Stimulated activated naive CD8-positive, alpha-beta T cell treated with anti-CD3 and anti-CD28 coated beads, Interleukin-15, amount 100 ng/mL, for 72 hours (primary cell): ENCODE results near the gene SPAG4.

ENCODE experiments used
- ATAC-seq: fragments of 150-1000 bp; cut with Tn5 transposase; 2 replicates; pipeline ENCODE4 v1.10.0; 2021; ENCODE audit warnings: mild to moderate bottlenecking, moderate library complexity
- DNase-seq, 2 donors: peaks; one replicate each; pipeline ENCODE4 v3.0.0; 2021 to 2022
- H3K27ac Mint-ChIP-seq, 2 donors: one replicate each; pipeline ENCODE4 v1.8.0; 2022; ENCODE audit warnings: mild to moderate bottlenecking in 2 of 2, mixed read lengths in 2 of 2, moderate library complexity in 2 of 2
- H3K27me3 Mint-ChIP-seq: one replicate; pipeline ENCODE4 v1.8.0; 2022; ENCODE audit warnings: mixed read lengths
- H3K4me1 Mint-ChIP-seq: one replicate; pipeline ENCODE4 v1.8.0; 2022; ENCODE audit warnings: mild to moderate bottlenecking, mixed read lengths
- H3K4me3 Mint-ChIP-seq, 2 donors: one replicate each; pipeline ENCODE4 v1.8.0; 2022; ENCODE audit warnings: mild to moderate bottlenecking in 2 of 2, mixed read lengths in 2 of 2, moderate library complexity in 1 of 2
- H3K9me3 Mint-ChIP-seq, 2 donors: one replicate each; pipeline ENCODE4 v1.8.0; 2022; ENCODE audit warnings: mixed read lengths in 2 of 2

Gene SPAG4

GRCh38 chr20:35630636-35631035, 15.0 kb downstream of the SPAG4 start:
- no peak overlapping the region for H3K4me3 Mint-ChIP-seq
- H3K9me3 Mint-ChIP-seq: no peaks in the 10 kb centered on the region
- ATAC-seq: no peak
- no peaks in the 10 kb centered on the region for H3K27me3 Mint-ChIP-seq
- peak overlapping the region; percentile 14 to 33 for H3K27ac Mint-ChIP-seq
- DNase-seq: peak in 1 of 2 donors; percentile 6
- H3K4me1 Mint-ChIP-seq: peaks cover 7% of the 10 kb centered on the region

- H3K27me3 Mint-ChIP-seq: no peaks in the 10 kb centered on the region
- H3K4me1 Mint-ChIP-seq: peaks cover 22% of the 10 kb centered on the region
- DNase-seq: no peak
Observed at GRCh38 chr20:35632539-35633115, 17.0 kb downstream of the SPAG4 start.

DNA sequence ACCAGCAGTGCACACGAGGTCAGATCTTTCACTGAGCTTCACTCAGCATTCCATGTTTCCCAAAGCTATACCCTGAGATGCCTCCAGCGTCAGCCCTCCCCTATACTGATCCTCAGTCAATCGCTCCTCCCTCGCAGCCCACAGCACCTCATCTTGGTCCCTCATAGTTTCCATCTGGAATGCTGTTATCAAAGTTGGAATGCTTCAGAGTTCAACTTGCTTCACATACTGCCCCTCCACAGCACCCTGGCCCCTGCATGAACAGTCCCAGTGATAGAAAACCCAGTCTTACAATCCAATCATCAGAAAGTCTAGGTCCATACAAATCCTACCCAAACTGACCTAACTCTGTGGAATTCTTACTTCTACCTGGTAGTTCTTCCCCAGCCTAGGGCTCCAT, 20.0 kb downstream of the SPAG4 start:
- Mint-ChIP-seq H3K27me3 (no peaks in the 10 kb centered on the region), H3K4me3 (no peak overlapping the region), H3K9me3 (no peaks in the 10 kb centered on the region), H3K27ac (peak overlapping the region in 1 of 2 donors; percentile 7), H3K4me1 (peaks cover 41% of the 10 kb centered on the region)
- ATAC-seq: no peak
- DNase-seq: no peak

More at GRCh38 chr20:35632539-35633115, 17.0 kb downstream of the SPAG4 start:
- H3K9me3 Mint-ChIP-seq: no peaks in the 10 kb centered on the region
- peak overlapping the region in 1 of 2 donors; percentile 13 for H3K27ac Mint-ChIP-seq
- ATAC-seq: no peak
- H3K4me3 Mint-ChIP-seq: no peak overlapping the region

GRCh38 chr20:35636095-35636494, 20.5 kb downstream of the SPAG4 start:
- H3K27ac Mint-ChIP-seq: no peak overlapping the region
- no peak for ATAC-seq
- H3K27me3 Mint-ChIP-seq: no peaks in the 10 kb centered on the region
- H3K9me3 Mint-ChIP-seq: no peaks in the 10 kb centered on the region
- peaks cover 45% of the 10 kb centered on the region for H3K4me1 Mint-ChIP-seq
- H3K4me3 Mint-ChIP-seq: no peak overlapping the region
- no peak for DNase-seq

DNA sequence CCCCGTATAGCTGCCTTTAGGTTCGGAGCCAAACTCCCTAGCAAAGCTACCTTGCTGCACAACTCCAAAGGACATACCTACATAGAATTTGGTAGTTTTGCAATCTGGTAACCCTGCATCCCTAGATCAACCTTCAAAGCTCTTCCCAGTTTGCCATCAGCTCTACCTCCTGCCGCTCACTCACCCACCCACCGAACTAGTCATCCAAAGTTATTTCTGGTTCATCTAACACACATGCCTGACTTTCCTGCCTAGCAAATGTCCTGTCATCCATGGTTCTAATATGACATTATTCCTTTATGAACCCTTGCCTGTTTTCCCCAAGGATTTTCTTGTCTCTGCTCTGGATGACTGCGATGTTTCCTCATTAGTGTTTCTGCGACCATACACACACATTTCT, 21.6 kb downstream of the SPAG4 start:
- Mint-ChIP-seq H3K4me3 (no peak overlapping the region), H3K27me3 (no peaks in the 10 kb centered on the region), H3K27ac (no peak overlapping the region), H3K4me1 (peaks cover 57% of the 10 kb centered on the region), H3K9me3 (no peaks in the 10 kb centered on the region)
- DNase-seq: no peak
- no peak for ATAC-seq

GRCh38 chr20:35638751-35639150, 23.1 kb downstream of the SPAG4 start:
- no peak for ATAC-seq
- Mint-ChIP-seq H3K27ac (no peak overlapping the region), H3K27me3 (no peaks in the 10 kb centered on the region), H3K4me3 (no peak overlapping the region), H3K4me1 (peaks cover 72% of the 10 kb centered on the region), H3K9me3 (no peaks in the 10 kb centered on the region)
- no peak for DNase-seq

GRCh38 chr20:35640724-35641123, 25.1 kb downstream of the SPAG4 start:
- no peak overlapping the region for H3K4me3 Mint-ChIP-seq
- H3K4me1 Mint-ChIP-seq: peaks cover 83% of the 10 kb centered on the region
- H3K27me3 Mint-ChIP-seq: no peaks in the 10 kb centered on the region
- H3K9me3 Mint-ChIP-seq: no peaks in the 10 kb centered on the region
- peak overlapping the region in 1 of 2 donors; percentile 14 for H3K27ac Mint-ChIP-seq
- DNase-seq (no peak), ATAC-seq (no peak)

GRCh38 chr20:35641743-35642142, 26.1 kb downstream of the SPAG4 start:
- ATAC-seq (no peak), DNase-seq (no peak)
- Mint-ChIP-seq H3K27ac (peak overlapping the region in 1 of 2 donors; percentile 39), H3K4me3 (no peak overlapping the region), H3K9me3 (no peaks in the 10 kb centered on the region), H3K4me1 (peaks cover 85% of the 10 kb centered on the region), H3K27me3 (no peaks in the 10 kb centered on the region)

DNA sequence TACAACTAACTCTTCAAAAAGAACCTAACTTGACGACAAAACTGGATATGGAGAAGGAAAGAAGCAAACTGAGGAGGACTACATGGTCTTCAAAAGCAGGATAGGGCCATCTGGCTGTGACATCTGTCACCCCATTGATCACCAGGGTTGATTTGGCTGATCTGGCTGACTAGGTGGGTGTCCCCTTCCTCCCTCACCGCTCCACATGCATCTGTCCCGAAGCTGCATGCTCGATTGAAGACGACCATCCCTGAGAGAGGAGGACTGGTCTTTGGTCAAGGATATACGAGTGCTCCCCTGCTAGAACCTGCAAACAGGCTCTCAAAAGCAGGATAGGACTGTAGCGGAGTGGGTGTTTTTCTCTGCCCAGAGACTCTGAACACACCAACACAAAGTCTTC, 27.4 kb downstream of the SPAG4 start:
- H3K4me3 Mint-ChIP-seq: no peak overlapping the region
- peaks cover 76% of the 10 kb centered on the region for H3K4me1 Mint-ChIP-seq
- peak overlapping the region in 1 of 2 donors; percentile 15 for H3K27ac Mint-ChIP-seq
- H3K9me3 Mint-ChIP-seq: no peaks in the 10 kb centered on the region
- ATAC-seq (no peak), DNase-seq (no peak)
- H3K27me3 Mint-ChIP-seq: no peaks in the 10 kb centered on the region

DNA sequence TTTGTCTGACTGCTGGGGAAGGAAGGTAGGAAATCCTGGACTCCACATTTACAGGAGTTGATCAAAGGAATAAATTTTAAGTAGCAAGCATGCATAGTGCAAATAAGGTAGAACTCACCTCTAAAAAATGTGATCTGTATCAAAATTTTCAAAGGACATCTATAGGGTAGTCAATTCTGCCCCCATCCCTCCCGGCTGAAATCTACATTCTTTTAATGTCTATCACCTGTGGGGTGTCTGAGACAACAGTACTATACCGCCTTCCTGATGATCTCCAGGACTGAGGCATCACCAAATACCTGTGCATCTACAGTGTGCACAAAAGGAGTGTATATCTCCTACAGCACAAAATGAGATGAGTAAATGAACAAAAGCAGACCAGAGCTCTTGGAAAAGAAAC, 29.2 kb downstream of the SPAG4 start:
- Mint-ChIP-seq H3K27ac (peak overlapping the region in 1 of 2 donors; percentile 20), H3K27me3 (no peaks in the 10 kb centered on the region), H3K4me1 (peaks cover 82% of the 10 kb centered on the region), H3K4me3 (no peak overlapping the region), H3K9me3 (no peaks in the 10 kb centered on the region)
- no peak for ATAC-seq
- DNase-seq: no peak

- DNase-seq (no peak), ATAC-seq (no peak)
- Mint-ChIP-seq H3K9me3 (no peaks in the 10 kb centered on the region), H3K4me3 (no peak overlapping the region), H3K27ac (no peak overlapping the region), H3K4me1 (peaks cover 66% of the 10 kb centered on the region), H3K27me3 (no peaks in the 10 kb centered on the region)
Observed at GRCh38 chr20:35648836-35649235, 33.2 kb downstream of the SPAG4 start.

DNA sequence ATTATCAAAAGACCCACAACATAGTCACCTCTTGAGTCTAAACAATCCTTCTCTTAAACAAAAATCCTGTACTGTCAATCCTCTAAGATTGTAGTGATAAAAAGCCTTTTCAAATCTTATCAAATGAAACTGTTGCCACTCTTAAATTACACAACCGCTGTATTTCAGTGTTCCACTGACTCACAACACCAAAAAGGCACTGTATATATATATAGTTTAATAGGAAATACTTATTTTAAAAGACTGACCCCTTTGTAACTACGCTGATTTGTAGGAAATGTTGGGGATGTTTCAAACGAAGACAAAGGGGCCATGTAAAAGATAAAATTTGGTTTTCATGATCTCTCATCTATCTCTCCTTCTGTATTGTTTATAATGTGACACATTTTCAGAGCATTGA, 35.0 kb downstream of the SPAG4 start:
- DNase-seq (no peak), ATAC-seq (no peak)
- Mint-ChIP-seq H3K27ac (peak overlapping the region in 1 of 2 donors; percentile 29), H3K4me3 (no peak overlapping the region), H3K9me3 (no peaks in the 10 kb centered on the region), H3K4me1 (peaks cover 48% of the 10 kb centered on the region), H3K27me3 (no peaks in the 10 kb centered on the region)

DNA sequence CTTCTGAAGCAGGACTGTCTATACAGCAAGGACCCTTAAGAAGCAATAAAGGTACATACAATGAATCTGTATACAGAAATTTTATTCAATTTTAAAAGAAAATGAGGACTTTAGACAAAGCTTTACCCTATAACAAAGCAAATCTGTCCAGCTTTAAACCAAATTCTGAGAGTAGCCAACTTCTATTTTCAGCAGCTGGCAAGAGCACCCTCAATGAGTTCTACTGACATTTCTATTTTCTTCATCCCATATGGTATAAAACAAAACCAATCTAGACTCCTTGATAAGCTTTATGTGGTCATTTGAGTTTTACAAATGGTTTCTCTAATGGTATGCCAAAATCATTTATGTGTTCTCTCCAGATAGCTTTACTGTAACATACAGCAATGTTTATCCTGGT, 36.3 kb downstream of the SPAG4 start:
- Mint-ChIP-seq H3K4me3 (no peak overlapping the region), H3K27me3 (no peaks in the 10 kb centered on the region), H3K9me3 (no peaks in the 10 kb centered on the region), H3K27ac (no peak overlapping the region), H3K4me1 (peaks cover 48% of the 10 kb centered on the region)
- ATAC-seq (no peak), DNase-seq (no peak)

DNA sequence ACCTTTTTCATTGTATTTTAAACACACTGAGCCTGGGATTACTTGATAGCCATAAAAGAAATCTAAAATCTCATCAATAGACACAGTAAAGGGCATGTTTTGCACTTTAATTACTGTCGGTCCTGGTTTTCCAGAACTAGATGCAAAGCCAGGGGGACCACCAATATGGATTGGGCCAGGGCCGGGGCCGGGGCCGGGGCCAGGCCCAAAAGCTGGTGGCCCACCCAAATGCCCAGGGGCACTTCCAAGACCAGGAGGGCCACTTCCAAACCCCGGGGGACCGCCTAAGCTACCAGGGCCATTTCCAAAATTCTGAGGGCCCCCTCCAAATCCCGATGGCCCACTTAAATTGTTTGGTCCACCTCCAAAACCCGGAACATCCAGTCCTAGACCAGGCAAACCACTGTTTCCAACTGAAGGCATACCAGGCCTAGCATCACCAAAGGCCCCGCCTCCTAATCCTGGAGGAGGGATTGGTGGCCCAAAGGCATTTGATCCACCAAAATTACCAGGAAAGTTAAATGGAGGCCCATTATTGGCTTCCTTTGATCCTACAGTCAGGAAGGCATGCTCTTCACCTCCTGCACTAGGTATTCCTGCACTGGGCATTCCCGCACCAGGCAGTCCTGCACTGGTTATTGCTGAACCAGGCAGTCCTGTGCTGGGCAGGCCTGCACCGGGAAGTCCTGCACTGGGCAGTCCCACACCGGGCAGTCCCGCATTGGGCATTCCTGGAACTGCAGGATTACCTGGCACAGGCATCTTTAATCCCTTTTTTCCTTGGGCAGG, 37.2 kb downstream of the SPAG4 start:
- Mint-ChIP-seq H3K4me1 (peaks cover 54% of the 10 kb centered on the region), H3K9me3 (no peaks in the 10 kb centered on the region), H3K27me3 (no peaks in the 10 kb centered on the region), H3K27ac (no peak overlapping the region), H3K4me3 (no peak overlapping the region)
- no peak for DNase-seq
- no peak for ATAC-seq

- no peak for ATAC-seq
- H3K4me1 Mint-ChIP-seq: peaks cover 50% of the 10 kb centered on the region
Observed at GRCh38 chr20:35653430-35653734, 37.8 kb downstream of the SPAG4 start.

DNA sequence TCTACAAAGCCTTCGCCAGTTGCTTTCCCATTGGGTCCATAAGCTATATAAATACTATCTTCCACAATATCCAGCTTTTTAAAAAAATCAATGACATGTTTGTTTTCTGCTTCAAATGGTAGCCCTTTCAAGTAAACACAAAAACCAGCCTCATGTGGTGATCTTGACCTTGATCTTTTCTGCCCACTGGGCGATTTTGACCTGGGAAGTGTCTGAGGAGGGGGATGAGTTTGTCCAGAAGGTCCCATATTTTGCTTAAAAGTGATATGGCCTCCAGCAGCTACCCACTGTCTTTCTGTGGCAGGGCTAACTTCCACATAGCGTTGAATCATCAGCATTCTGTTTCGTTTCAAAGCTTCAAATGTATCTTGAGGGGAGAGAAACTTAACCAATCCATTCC, 38.3 kb downstream of the SPAG4 start:
- DNase-seq (no peak), ATAC-seq (no peak)
- Mint-ChIP-seq H3K4me3 (no peak overlapping the region), H3K4me1 (peaks cover 52% of the 10 kb centered on the region), H3K27ac (no peak overlapping the region), H3K9me3 (no peaks in the 10 kb centered on the region), H3K27me3 (no peaks in the 10 kb centered on the region)

More at GRCh38 chr20:35653430-35653734, 37.8 kb downstream of the SPAG4 start:
- Mint-ChIP-seq H3K27me3 (no peaks in the 10 kb centered on the region), H3K9me3 (no peaks in the 10 kb centered on the region), H3K4me3 (no peak overlapping the region), H3K27ac (no peak overlapping the region)
- no peak for DNase-seq

DNA sequence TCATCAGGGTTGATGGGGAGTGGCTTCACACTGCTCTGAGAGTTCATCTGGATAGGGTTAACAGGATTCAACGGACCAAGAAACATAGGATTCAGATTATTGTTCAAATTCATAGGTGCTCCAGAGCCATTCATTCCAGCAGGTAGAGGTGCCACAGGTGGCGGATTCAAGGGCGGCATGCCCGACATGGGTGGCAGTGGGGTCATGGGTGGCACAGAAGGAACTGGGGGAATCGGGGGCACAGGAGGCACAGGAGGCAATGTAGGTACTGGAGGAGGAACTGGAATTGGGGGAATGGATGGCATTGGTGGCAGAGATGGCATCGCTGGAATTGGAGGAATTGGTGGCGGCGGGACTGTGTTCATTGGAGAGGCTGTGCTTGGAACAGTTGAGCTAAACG, 38.8 kb downstream of the SPAG4 start:
- no peaks in the 10 kb centered on the region for H3K27me3 Mint-ChIP-seq
- no peaks in the 10 kb centered on the region for H3K9me3 Mint-ChIP-seq
- DNase-seq (no peak), ATAC-seq (no peak)
- no peak overlapping the region for H3K4me3 Mint-ChIP-seq
- no peak overlapping the region for H3K27ac Mint-ChIP-seq
- H3K4me1 Mint-ChIP-seq: peaks cover 56% of the 10 kb centered on the region
